Kidney capillary endothelial cell (primary cell): ENCODE measurements around the gene TMC6.
"Not testable (repeated sequence)": the region's sequence is repeated elsewhere in the genome, so short reads cannot be mapped to it uniquely, and the experiment has no call there.

ENCODE experiments used
- DNase-seq: peaks from one replicate; pipeline ENCODE4 v3.0.0-alpha.2; 2018; ENCODE audit warnings: low spot score

TMC6 gene

GRCh38 chr17:78079253-78079652 is 49.3 kb downstream of the TMC6 start:
- no peak for DNase-seq

GRCh38 chr17:78075545-78075944 is 53.0 kb downstream of the TMC6 start:
- DNase-seq: no peak

GRCh38 chr17:78075011-78075410 is 53.5 kb downstream of the TMC6 start:
- DNase-seq: no peak

- DNase-seq: no peak
Measured at GRCh38 chr17:78072961-78073360, 55.6 kb downstream of the TMC6 start.

GRCh38 chr17:78069695-78070094 is 58.9 kb downstream of the TMC6 start:
- DNase-seq: no peak

- DNase-seq: not testable (repeated sequence)
Measured at GRCh38 chr17:78066976-78067375, 61.6 kb downstream of the TMC6 start.

- no peak for DNase-seq
Measured at GRCh38 chr17:78064708-78065107, 63.8 kb downstream of the TMC6 start.

- DNase-seq: no peak
Measured at GRCh38 chr17:78063489-78063888, 65.1 kb downstream of the TMC6 start.

GRCh38 chr17:78062596-78062995 is 66.0 kb downstream of the TMC6 start:
- no peak for DNase-seq
